A549 (cell line): ENCODE measurements around the gene SZT2. TPM values are rescaled to one million over a fixed set of nuclear protein-coding genes. Genes with fewer than 3 reads are reported as not detected.

Experiments
- ATAC-seq, 2 experiments: fragments of 200-7000 bp in 1 of 2; fragments of >200 bp in 1 of 2; cut with Nextera tagmentation in 1 of 2; cut with Tn5 transposase in 1 of 2; 3 replicates each; pipeline versions ENCODE4 v1.8.0 to v1.9.1; 2018 to 2020; ENCODE audit warnings: mild to moderate bottlenecking in 1 of 2, moderate library complexity in 1 of 2
- CTCF ChIA-PET: fragments of 300-600 bp; sonication (Branson Sonifier 250); formaldehyde crosslinking; extraction: SDS; loops from one replicate; lab custom pipeline; 2021; ENCODE audit warnings: antibody characterized with exemption, inconsistent platforms; lab: Yijun Ruan, JAX
- POLR2A ChIA-PET: fragments of 350-600 bp; formaldehyde crosslinking; extraction: SDS; loops from one replicate; lab custom pipeline; 2021; ENCODE audit warnings: antibody characterized with exemption, inconsistent platforms; lab: Yijun Ruan, JAX
- DNase-seq, 2 experiments: peaks; one replicate each; pipeline versions ENCODE4 v3.0.0 to v3.0.0-alpha.2; 2011 to 2016; ENCODE audit warnings: low read depth in 1 of 2, low spot score in 1 of 2
- FAIRE-seq: peaks from 2 replicates; lab custom pipeline; 2011; peaks lifted over from hg19 to GRCh38; lab: Jason Lieb, UNC
- H3K27ac ChIP-seq, 2 experiments: fragments of >200 bp; sonication (Bioruptor Twin); formaldehyde crosslinking; 3 replicates each; pipeline ENCODE4 v1.5.1; 2016 to 2017
- H3K4me1 ChIP-seq: fragments of >200 bp; sonication (Bioruptor Twin); formaldehyde crosslinking; 3 replicates; pipeline ENCODE4 v1.6.1; 2016
- H3K4me2 ChIP-seq: fragments of >200 bp; sonication (Bioruptor Twin); formaldehyde crosslinking; 3 replicates; pipeline ENCODE4 v1.6.1; 2016
- H3K4me3 ChIP-seq: fragments of >200 bp; sonication (Bioruptor Twin); formaldehyde crosslinking; 3 replicates; pipeline ENCODE4 v1.5.1; 2016
- H3K9me3 ChIP-seq: fragments of >200 bp; sonication (Bioruptor Twin); formaldehyde crosslinking; 3 replicates; pipeline ENCODE4 v1.6.1; 2016
- E2F6 ChIP-seq: IDR thresholded peaks from 2 replicates; pipeline ENCODE4 v1.6.1; 2012; ENCODE audit warnings: low read depth, borderline replicate concordance
- EHMT2 ChIP-seq: fragments of 200-600 bp; sonication (generic); IDR thresholded peaks from 2 replicates; pipeline ENCODE4 v1.6.1; 2016; ENCODE audit warnings: antibody characterized with exemption, low read depth, mild to moderate bottlenecking, moderate library complexity
- EP300 ChIP-seq, 2 experiments: fragments of >200 bp; sonication (Bioruptor Twin); formaldehyde crosslinking; IDR thresholded peaks; 2 replicates in 1 of 2; 3 replicates in 1 of 2; pipeline ENCODE4 v1.6.1; 2016 to 2017
- ESRRA ChIP-seq: fragments of 150-350 bp; IDR thresholded peaks from 2 replicates; pipeline ENCODE4 v1.6.1; 2014; ENCODE audit warnings: mild to moderate bottlenecking, low read length, borderline replicate concordance
- HDAC2 ChIP-seq: fragments of 200-600 bp; sonication (generic); IDR thresholded peaks from 2 replicates; pipeline ENCODE4 v1.6.1; 2016
- HOXA7 ChIP-seq: fragments of 250-450 bp; sonication (Bioruptor Pico); IDR thresholded peaks from 2 replicates; pipeline ENCODE4 v1.5.0; 2020; ENCODE audit warnings: mild to moderate bottlenecking, moderate library complexity
- HOXB13 ChIP-seq: fragments of 250-450 bp; sonication (Bioruptor Pico); IDR thresholded peaks from 2 replicates; pipeline ENCODE4 v1.5.0; 2020; ENCODE audit warnings: low read depth, mild to moderate bottlenecking, moderate library complexity
- JUNB ChIP-seq: fragments of >200 bp; sonication (Bioruptor Twin); formaldehyde crosslinking; IDR thresholded peaks from 2 replicates; pipeline ENCODE4 v1.6.1; 2016
- KDM5A ChIP-seq: fragments of 200-600 bp; sonication (generic); IDR thresholded peaks from 2 replicates; pipeline ENCODE4 v1.6.1; 2016; ENCODE audit warnings: antibody characterized with exemption, mild to moderate bottlenecking
- POLR2A ChIP-seq: IDR thresholded peaks from 2 replicates; pipeline ENCODE4 v1.6.1; 2012; ENCODE audit warnings: mild to moderate bottlenecking, low read length
- RAD21 ChIP-seq, 2 experiments: fragments of >200 bp in 1 of 2; sonication (Bioruptor Twin) in 1 of 2; formaldehyde crosslinking in 1 of 2; IDR thresholded peaks in 1 of 2; conservative IDR thresholded peaks in 1 of 2; 2 replicates in 1 of 2; 3 replicates in 1 of 2; pipeline ENCODE4 v1.6.1; 2012 to 2018; ENCODE audit warnings: inconsistent platforms in 1 of 2
- RCOR1 ChIP-seq: fragments of 150-350 bp; IDR thresholded peaks from 2 replicates; pipeline ENCODE4 v1.6.1; 2014; ENCODE audit warnings: antibody characterized with exemption, low read length, low read depth
- TFCP2L1 ChIP-seq: fragments of 250-450 bp; sonication (Bioruptor Pico); IDR thresholded peaks from 2 replicates; pipeline ENCODE4 v1.5.0; 2021; ENCODE audit warnings: mild to moderate bottlenecking
- TP53 ChIP-seq: fragments of 250-450 bp; sonication (Bioruptor Pico); IDR thresholded peaks from 2 replicates; pipeline ENCODE4 v1.5.0; 2021; ENCODE audit warnings: mild to moderate bottlenecking, moderate library complexity
- ZNF302 ChIP-seq: fragments of 250-450 bp; sonication (Bioruptor Pico); IDR thresholded peaks from 2 replicates; pipeline ENCODE4 v1.9.0; 2021; ENCODE audit warnings: inconsistent platforms, mild to moderate bottlenecking, moderate library complexity
- WGBS: methylation state at CpG from one replicate; pipeline ENCODE4 v1.1.6; 2017; ENCODE audit errors: missing lambda C conversion rate; 5-methylcytosine and 5-hydroxymethylcytosine counted together
- polyA plus RNA-seq, 4 experiments: library from polyadenylated mRNA; depleted of rRNA in 3 of 4; stranded (reverse); fragments of >200 nt; fragmentation: RNase III in 1 of 4; extraction: RNeasy Plus Mini Kit Qiagen cat#74134 plus additional on column Dnase treatment in 1 of 4; gene quantifications; 2 replicates in 3 of 4; 3 replicates in 1 of 4; pipeline ENCODE4 v1.2.3, GENCODE V29; 2011 to 2017
- TF ChIP-seq, protein P1 (sequence below): fragments of 250-450 bp; sonication (Bioruptor Pico); IDR thresholded peaks from 2 replicates; pipeline ENCODE4 v1.5.0; 2021; ENCODE audit warnings: mild to moderate bottlenecking, moderate library complexity, borderline replicate concordance
- TF ChIP-seq, protein P2 (sequence below): fragments of >200 bp; sonication (Bioruptor Twin); formaldehyde crosslinking; IDR thresholded peaks from 3 replicates; pipeline ENCODE4 v1.6.1; 2016
- TF ChIP-seq, protein P3 (sequence below): IDR thresholded peaks from 2 replicates; pipeline ENCODE4 v1.6.1; 2012
- TF ChIP-seq, protein P4 (sequence below): fragments of 450-650 bp; IDR thresholded peaks from 2 replicates; pipeline ENCODE4 v1.6.1; 2014; ENCODE audit warnings: antibody characterized with exemption

The SZT2 gene
- polyA plus RNA-seq, 2 of the 4 experiments (the other 2 are of a cell fraction) = 6.1 to 6.5 TPM

- Histone ChIP-seq H3K4me1 (no peaks in the 10 kb centered on the region; the same call in 2 of the 3 replicates), H3K4me3 (no peak overlapping the region), H3K9me3 (no peaks in the 10 kb centered on the region)
- no peak for FAIRE-seq
- POLR2A ChIA-PET = interaction anchor here (0.6 kb wide), 1 partner anchor 110 kb away, joined by 3 read pairs; no protein-coding TSS in a partner anchor
- CTCF ChIA-PET = no interaction called here
- TF ChIP-seq, protein P1, sequence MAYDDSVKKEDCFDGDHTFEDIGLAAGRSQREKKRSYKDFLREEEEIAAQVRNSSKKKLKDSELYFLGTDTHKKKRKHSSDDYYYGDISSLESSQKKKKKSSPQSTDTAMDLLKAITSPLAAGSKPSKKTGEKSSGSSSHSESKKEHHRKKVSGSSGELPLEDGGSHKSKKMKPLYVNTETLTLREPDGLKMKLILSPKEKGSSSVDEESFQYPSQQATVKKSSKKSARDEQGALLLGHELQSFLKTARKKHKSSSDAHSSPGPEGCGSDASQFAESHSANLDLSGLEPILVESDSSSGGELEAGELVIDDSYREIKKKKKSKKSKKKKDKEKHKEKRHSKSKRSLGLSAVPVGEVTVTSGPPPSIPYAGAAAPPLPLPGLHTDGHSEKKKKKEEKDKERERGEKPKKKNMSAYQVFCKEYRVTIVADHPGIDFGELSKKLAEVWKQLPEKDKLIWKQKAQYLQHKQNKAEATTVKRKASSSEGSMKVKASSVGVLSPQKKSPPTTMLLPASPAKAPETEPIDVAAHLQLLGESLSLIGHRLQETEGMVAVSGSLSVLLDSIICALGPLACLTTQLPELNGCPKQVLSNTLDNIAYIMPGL = no peak
- no peak for TF ChIP-seq HOXA7 (CRISPR knock-in tag)
- no peak for TF ChIP-seq POLR2A
- TF ChIP-seq E2F6 = no peak
- no peak for TF ChIP-seq EHMT2
- TF ChIP-seq, protein P2, sequence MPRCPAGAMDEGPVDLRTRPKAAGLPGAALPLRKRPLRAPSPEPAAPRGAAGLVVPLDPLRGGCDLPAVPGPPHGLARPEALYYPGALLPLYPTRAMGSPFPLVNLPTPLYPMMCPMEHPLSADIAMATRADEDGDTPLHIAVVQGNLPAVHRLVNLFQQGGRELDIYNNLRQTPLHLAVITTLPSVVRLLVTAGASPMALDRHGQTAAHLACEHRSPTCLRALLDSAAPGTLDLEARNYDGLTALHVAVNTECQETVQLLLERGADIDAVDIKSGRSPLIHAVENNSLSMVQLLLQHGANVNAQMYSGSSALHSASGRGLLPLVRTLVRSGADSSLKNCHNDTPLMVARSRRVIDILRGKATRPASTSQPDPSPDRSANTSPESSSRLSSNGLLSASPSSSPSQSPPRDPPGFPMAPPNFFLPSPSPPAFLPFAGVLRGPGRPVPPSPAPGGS = no peak
- no peak for TF ChIP-seq TFCP2L1
- TF ChIP-seq HOXB13 (CRISPR knock-in tag) = no peak
- TF ChIP-seq ZNF302 (CRISPR knock-in tag) = no peak
- TF ChIP-seq EP300 (IDR thresholded peaks at IDR 0.05) = no peak
- TF ChIP-seq, protein P3, sequence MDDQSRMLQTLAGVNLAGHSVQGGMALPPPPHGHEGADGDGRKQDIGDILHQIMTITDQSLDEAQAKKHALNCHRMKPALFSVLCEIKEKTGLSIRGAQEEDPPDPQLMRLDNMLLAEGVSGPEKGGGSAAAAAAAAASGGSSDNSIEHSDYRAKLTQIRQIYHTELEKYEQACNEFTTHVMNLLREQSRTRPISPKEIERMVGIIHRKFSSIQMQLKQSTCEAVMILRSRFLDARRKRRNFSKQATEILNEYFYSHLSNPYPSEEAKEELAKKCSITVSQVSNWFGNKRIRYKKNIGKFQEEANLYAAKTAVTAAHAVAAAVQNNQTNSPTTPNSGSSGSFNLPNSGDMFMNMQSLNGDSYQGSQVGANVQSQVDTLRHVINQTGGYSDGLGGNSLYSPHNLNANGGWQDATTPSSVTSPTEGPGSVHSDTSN = no peak
- TF ChIP-seq JUNB = no peak
- TF ChIP-seq, all 56 proteins: peak for 0
- ATAC-seq (peak in 1 of 2 experiments; percentile 9; a peak in 1 of 6 replicates), DNase-seq (no peak)
- 89% methylated on average over 10 of the region's 10 CpGs for WGBS
- Histone ChIP-seq H3K27ac (no peak overlapping the region), H3K4me2 (no peak overlapping the region)
Observed at GRCh38 chr1:43445606-43446387, 56.1 kb downstream of the SZT2 start.

DNA sequence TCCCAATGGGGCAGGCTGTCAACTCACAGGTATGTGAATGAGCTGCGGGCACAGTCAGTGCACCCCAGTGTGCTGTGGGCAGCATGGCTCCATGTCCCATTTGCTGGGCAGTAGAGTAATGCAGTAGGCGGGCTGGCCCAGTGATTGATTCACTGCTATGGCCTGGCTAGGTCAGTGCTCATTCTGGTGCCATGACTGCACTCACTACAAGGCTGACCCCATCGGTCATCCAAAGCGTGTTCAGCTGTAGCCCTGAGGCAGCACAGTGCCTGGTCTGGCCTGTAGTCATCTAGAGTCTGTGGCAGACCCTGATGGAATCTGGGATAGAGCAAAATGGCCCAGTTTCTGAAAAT lies 56.7 kb downstream of the SZT2 start:
- FAIRE-seq = no peak
- Histone ChIP-seq H3K4me3 (no peak overlapping the region), H3K4me2 (no peak overlapping the region), H3K9me3 (no peaks in the 10 kb centered on the region), H3K4me1 (no peaks in the 10 kb centered on the region; the same call in 2 of the 3 replicates), H3K27ac (no peak overlapping the region)
- no peak for DNase-seq
- POLR2A ChIA-PET = interaction anchor here (0.6 kb wide), 1 partner anchor 109 kb away, joined by 3 read pairs; no protein-coding TSS in a partner anchor
- TF ChIP-seq JUNB = no peak
- TF ChIP-seq, protein P4, sequence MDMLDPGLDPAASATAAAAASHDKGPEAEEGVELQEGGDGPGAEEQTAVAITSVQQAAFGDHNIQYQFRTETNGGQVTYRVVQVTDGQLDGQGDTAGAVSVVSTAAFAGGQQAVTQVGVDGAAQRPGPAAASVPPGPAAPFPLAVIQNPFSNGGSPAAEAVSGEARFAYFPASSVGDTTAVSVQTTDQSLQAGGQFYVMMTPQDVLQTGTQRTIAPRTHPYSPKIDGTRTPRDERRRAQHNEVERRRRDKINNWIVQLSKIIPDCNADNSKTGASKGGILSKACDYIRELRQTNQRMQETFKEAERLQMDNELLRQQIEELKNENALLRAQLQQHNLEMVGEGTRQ = no peak
- WGBS = 100% methylated on average over 1 of the region's 4 CpGs
- no peak for ATAC-seq
- CTCF ChIA-PET = no interaction called here

GRCh38 chr1:43446881-43447835 lies 57.5 kb downstream of the SZT2 start:
- no peak for ATAC-seq
- ChIA-PET POLR2A (interaction anchor here (0.6 kb wide), 1 partner anchor 108 kb away, joined by 3 read pairs; no protein-coding TSS in a partner anchor), CTCF (no interaction called here)
- no peak overlapping the region for H3K4me2 ChIP-seq
- 96% methylated on average over 11 of the region's 19 CpGs for WGBS
- FAIRE-seq = no peak
- no peak overlapping the region for H3K4me3 ChIP-seq
- H3K27ac ChIP-seq = no peak overlapping the region
- no peak for DNase-seq
- no peaks in the 10 kb centered on the region for H3K9me3 ChIP-seq
- H3K4me1 ChIP-seq = no peaks in the 10 kb centered on the region; the same call in 2 of the 3 replicates
- no peak for TF ChIP-seq KDM5A
- no peak for TF ChIP-seq ESRRA
- no peak for TF ChIP-seq TP53
- TF ChIP-seq HDAC2 = no peak
- TF ChIP-seq, protein P4 = no peak
- no peak for TF ChIP-seq RAD21 (conservative IDR thresholded peaks at IDR 0.05 in 1 of 2, IDR thresholded peaks at IDR 0.05 in 1 of 2)
- TF ChIP-seq, protein P3 = no peak
- TF ChIP-seq, protein P1 = no peak
- no peak for TF ChIP-seq RCOR1
